ENCODE data around the gene FCGR3A.
"Not testable (repeated sequence)": the region's sequence is repeated elsewhere in the genome, so short reads cannot be mapped to it uniquely, and the experiment has no call there.

Gene FCGR3A

DNA sequence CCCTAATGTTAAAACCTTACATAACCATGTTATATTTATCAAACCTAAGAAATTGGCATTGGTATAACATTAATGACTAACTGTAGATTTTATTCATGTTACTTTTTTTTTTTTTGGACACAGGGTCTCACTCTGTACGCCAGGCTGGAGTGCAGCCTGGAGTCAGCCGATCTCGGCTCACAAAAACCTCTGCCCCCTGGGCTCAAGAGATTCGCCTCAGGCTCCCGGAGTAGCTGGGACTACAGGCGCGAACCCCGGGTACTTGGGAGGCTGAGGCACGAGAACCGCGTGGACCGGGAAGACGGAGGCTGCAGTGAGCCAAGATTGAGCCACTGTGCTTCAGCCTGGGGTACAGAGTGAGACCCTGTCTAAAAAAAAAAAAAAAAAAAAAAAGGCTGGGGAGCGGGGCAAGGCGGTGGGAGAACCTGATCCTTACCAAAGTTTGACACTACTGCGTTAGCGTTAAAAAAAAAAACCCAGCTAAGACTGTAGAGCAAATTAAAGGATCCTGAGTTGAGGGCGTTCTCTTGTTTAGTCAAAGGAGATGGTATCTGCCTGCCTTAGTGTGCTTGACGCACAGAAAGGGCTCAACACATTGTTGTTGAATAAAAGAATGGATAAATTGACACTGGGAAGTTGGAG is 20.0 kb downstream of the FCGR3A start:
- DNase-seq: not testable (repeated sequence)

DNA sequence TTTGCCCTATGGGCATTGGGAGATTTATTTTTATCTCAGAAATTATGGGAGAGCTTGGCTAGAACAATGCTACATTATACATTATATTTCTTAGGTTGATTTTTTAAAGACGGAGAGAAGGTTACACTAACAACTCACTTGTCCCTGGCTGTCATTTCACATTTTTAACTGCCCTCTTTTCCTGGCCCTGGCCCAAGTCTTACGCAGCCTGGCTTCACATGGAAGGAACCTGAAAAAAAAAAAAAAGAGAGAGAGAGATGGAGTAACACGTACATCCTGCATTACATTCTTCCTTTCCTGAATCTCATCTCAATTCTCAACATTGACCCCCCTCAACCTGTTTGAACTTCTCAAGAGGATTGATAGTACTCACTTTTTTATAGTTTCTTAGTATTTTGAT is 21.1 kb downstream of the FCGR3A start:
- not testable (repeated sequence) for DNase-seq

DNA sequence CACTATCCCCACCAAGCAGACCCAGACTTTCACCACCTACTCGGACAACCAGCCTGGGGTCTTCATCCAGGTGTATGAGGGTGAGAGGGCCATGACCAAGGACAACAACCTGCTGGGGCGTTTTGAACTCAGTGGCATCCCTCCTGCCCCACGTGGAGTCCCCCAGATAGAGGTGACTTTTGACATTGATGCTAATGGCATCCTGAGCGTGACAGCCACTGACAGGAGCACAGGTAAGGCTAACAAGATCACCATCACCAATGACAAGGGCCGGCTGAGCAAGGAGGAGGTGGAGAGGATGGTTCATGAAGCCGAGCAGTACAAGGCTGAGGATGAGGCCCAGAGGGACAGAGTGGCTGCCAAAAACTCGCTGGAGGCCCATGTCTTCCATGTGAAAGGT is 23.7 kb downstream of the FCGR3A start:
- not testable (repeated sequence) for DNase-seq

DNA sequence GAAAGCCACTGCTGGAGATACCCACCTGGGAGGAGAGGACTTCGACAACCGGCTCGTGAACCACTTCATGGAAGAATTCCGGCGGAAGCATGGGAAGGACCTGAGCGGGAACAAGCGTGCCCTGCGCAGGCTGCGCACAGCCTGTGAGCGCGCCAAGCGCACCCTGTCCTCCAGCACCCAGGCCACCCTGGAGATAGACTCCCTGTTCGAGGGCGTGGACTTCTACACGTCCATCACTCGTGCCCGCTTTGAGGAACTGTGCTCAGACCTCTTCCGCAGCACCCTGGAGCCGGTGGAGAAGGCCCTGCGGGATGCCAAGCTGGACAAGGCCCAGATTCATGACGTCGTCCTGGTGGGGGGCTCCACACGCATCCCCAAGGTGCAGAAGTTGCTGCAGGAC is 24.3 kb downstream of the FCGR3A start:
- DNase-seq: not testable (repeated sequence)

DNA sequence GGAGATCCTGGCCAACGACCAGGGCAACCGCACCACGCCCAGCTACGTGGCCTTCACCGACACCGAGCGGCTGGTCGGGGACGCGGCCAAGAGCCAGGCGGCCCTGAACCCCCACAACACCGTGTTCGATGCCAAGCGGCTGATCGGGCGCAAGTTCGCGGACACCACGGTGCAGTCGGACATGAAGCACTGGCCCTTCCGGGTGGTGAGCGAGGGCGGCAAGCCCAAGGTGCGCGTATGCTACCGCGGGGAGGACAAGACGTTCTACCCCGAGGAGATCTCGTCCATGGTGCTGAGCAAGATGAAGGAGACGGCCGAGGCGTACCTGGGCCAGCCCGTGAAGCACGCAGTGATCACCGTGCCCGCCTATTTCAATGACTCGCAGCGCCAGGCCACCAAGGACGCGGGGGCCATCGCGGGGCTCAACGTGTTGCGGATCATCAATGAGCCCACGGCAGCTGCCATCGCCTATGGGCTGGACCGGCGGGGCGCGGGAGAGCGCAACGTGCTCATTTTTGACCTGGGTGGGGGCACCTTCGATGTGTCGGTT is 24.8 kb downstream of the FCGR3A start:
- DNase-seq: not testable (repeated sequence)

DNA sequence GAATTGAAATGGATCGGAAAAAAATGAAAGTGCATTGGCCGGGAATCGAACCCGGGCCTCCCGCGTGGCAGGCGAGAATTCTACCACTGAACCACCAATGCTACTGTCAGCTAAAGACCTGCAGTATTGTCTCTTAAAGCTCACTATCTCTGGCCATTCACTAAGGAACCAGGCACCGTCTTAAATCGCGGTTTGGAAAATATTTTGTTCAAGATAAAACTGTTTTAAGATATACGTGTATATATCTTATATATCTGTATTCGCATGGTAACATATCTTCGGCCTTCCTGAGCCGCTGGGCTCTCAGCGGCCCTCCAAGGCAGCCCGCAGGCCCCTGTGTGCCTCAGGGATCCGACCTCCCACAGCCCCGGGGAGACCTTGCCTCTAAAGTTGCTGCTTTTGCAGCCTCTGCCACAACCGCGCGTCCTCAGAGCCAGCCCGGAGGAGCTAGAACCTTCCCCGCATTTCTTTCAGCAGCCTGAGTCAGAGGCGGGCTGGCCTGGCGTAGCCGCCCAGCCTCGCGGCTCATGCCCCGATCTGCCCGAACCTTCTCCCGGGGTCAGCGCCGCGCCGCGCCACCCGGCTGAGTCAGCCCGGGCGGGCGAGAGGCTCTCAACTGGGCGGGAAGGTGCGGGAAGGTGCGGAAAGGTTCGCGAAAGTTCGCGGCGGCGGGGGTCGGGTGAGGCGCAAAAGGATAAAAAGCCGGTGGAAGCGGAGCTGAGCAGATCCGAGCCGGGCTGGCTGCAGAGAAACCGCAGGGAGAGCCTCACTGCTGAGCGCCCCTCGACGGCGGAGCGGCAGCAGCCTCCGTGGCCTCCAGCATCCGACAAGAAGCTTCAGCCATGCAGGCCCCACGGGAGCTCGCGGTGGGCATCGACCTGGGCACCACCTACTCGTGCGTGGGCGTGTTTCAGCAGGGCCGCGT is 25.5 kb downstream of the FCGR3A start, which contains the start of gene HSPA6:
Gene HSPA6 (plus strand): TSS at position 724 of the 925 bp plus-strand sequence. CDS start 119 bp downstream, at position 843.
- peak; percentile 68 for DNase-seq

DNA sequence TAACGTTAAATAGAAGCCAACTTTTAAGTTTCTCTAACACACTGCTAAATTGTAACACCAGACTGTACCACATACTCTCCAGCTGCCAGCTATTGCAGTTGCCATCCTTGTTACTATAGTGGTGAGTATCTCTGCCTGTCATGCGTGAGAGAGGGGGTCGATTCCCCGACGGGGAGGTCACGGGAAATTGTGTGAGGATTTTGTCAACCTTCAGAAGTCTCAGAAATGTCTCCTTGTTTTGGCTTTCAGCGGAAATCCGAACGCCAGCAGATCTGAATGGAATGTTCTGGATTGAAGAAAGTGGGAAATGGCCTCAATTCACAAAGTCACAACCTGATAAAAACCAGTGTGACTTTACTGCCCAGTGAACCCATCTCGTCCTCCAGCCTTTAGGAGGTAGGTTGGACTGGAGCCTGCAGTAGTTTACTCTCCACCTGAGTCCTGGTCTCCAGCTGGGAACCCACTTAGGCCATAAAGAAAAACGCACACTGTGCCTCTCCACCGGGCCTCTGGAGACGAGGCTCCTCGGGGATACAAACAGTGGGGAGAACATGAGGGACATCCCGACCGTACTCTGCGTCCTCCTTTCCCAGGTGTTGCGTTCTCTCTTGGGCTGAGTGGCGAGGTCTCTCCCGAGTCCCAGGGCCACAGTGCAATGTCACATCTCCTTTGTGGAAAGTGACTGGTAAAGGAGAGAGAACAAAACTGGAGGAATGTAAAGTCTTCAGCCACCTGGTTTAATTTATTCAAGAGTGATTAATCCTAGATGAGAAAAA is 26.4 kb downstream of the FCGR3A start:
- DNase-seq: not testable (repeated sequence)

DNA sequence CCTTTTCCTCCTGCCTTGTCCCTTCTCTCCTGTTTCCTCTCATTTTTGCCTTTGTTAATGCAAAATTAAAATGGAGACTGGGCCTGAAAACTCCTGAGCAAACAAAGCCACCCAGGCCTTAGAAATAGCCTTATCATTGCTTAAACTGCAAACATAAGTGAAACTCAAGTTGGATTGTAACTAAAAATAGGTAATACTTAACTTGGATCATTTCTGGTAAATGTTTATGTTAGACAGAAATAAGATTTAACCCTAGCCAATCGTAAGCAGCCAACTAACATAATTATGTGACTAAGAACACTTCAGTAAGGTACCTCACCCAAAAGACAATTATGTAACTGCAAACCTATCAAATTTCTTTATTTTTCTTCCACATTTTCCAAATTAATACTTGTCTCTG is 35.7 kb downstream of the FCGR3A start:
- DNase-seq: peak; percentile 18

DNA sequence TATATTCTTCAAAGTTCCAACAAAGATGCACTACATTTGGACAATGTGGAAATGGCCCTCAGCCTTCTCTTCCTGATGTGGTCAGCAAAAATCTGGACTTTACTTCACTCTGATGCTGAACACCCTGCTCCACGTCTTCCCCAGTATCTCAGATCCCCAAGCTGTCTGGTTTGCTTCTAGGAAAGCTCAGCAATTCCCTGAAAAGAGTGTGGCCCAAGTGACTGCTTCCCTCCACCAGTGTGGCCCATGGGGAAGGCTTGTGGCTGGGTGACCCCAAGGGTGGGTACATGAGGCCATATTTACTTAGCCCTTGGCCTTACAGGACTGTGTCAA is 36.2 kb downstream of the FCGR3A start:
- DNase-seq: not testable (repeated sequence)

DNA sequence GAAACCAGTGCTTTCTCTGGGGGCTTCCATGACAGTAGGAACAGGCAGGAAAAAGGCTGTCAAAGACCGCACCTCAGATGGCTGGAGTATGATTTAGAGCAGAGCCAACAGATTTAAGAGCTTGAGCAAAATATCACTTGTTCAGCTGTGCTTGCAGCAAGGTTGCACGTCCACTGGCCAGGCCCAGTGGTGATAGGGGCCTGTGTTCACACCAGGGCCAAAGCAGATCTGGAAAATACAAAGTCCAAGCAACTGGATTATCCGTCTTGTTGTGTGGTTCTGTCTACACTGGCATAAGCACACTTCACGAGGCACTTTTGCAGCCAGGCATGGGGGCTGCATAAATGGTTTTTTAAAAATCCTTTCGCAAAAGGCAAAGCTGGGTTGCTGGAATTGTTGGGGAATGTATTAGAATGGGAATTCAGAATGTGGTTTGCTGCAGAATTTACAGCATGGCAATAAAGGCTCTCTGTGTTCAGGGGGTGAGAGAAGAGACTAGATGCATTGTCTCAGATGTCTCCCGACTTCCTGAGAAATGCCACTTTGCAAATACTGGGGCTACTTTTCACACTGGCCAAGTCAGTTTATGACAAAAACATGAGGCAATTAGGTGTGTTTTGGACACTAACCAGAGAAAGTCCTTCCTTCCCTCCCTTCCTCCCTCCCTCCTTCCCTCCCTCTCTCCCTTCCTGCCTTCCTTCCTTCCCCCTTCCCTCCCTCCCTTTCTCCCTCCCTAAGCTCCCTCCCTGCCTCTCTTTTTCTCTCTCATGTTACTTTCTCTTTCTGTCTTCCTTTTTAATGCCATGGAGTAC is 36.8 kb downstream of the FCGR3A start:
- DNase-seq: not testable (repeated sequence)

DNA sequence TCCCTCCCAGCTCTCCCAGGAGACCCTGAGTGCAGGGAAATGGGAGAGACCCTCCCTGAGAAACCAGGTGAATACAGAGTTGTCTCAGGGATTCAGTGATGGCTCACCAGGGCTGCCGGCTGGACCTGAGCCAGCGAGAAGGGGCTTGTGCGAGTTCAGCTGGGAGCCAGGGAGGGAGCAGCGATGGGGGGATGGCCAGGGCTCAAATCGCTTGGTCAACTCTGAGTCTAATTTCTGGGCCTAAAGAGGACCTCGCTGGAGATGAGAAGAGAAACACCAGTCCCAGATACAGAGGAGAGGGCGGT is 37.9 kb downstream of the FCGR3A start:
- DNase-seq: no peak

DNA sequence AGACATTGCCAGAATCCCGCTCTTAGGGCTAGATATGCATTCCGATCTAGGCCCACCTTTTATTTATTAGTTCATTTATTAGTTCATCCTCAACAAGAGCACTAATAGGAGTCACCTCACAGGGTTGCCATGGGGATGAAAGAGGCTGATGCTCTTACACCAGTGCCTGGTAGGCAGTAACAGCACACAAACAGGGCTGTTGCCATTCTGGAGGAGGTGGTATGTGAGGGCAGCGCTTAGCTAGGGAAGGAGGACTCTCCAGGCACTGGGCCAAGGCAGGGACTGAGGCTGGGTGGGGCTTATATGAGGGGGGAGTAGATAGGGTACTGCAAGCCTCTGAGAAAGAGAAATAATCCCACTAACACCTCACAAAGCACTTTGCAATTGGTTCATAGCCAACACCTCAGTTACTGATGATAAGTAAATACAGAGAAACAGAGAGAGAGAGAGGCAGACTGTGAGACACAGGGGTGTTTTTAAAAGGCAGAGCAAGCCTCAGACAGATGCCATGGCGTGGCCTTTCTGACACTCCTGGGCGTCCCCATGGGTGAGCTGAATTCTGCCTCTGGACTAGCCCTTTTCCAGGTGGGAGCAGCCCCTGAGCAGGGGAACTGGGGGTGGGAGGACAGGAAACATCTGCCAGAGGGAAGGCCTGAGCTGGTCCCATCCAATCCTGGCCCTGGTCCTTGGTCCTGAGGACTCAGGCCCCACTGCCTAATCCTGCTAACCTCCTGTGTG is 38.4 kb downstream of the FCGR3A start:
- DNase-seq: no peak

DNA sequence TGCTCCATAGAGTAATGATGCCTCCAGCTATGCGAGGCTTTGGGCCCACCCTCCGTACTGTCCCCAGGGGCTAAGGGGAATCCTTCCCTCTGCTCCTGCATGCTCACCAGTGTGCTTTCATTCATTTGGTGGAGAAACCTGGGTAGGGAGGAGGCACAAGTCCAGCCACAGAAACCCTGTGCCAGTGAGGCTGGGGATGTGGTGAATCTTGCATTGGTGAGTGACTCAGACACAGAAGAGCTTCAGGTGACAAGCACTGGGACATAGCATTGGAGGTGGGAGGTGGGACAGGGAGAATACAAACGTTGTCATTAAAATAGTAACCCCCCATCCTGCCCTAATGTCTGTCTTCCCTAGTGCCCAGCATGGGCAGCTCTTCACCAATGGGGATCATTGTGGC is 39.1 kb downstream of the FCGR3A start:
- no peak for DNase-seq

DNA sequence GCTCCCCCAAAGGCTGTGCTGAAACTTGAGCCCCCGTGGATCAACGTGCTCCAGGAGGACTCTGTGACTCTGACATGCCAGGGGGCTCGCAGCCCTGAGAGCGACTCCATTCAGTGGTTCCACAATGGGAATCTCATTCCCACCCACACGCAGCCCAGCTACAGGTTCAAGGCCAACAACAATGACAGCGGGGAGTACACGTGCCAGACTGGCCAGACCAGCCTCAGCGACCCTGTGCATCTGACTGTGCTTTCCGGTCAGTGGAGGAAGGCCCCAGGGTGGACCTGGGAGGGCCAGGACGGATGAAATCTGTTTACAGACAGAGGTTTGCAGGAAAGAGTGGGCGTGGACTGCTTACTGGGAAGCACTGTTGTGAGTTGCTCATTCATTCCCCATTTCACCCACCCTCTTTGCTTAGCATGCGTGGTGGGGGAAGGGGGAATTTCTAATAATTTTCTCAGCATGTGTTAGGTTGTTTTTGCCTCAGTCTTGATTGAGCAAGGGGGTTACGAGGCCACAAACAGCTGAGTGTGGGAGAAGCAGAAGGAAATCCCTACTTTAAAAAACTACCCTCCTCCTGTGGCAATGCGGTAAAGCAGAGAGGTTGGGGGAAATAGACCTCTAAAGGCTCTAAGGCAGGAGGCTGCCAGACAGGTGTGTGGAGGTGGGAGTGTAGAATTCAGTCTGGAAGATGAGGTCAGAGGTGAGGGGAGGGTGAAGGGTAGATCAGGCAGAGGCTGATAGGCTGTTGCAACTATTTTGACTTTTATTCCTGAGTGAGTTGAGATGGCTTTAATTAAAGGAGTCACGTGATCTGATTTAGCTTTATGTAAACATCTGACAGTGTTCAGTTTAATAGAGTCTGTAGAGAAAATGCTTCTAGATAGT is 43.0 kb downstream of the FCGR3A start:
- no peak for DNase-seq

DNA sequence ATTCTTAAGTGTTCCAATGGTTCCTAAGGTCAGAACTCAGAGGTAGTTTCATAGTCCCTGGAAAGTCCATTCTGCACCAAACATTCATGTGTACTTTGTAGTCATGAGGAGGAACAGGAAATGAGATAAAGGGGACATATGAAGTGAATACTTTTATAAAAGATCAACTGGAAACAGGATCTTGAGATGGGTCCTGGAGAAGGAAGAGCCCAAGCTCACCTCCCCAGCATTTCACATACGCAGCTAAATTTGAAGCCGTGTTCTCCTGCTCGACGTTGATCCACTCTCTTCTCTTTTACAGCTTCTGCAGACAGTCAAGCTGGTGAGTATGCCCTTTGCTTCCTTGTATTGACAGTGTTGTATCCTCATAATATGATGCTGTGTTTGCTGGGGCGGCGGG is 43.9 kb downstream of the FCGR3A start:
- DNase-seq: no peak

DNA sequence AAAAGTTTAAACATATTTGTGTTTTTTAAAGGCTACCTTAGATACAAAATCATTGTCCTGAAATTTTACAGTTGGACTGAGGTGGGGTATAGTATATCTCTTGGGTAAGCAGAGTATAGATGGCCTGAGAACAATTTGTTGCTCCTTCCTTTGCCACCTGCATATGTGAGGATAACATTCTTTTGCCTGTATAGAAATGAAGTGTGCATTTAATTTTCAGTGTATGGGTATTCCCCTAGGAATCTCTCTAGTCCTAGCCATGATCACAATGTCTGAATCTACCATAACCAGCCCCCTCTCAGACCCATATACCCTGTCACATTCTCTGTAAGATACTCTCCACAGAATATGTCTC is 46.2 kb downstream of the FCGR3A start:
- no peak for DNase-seq

DNA sequence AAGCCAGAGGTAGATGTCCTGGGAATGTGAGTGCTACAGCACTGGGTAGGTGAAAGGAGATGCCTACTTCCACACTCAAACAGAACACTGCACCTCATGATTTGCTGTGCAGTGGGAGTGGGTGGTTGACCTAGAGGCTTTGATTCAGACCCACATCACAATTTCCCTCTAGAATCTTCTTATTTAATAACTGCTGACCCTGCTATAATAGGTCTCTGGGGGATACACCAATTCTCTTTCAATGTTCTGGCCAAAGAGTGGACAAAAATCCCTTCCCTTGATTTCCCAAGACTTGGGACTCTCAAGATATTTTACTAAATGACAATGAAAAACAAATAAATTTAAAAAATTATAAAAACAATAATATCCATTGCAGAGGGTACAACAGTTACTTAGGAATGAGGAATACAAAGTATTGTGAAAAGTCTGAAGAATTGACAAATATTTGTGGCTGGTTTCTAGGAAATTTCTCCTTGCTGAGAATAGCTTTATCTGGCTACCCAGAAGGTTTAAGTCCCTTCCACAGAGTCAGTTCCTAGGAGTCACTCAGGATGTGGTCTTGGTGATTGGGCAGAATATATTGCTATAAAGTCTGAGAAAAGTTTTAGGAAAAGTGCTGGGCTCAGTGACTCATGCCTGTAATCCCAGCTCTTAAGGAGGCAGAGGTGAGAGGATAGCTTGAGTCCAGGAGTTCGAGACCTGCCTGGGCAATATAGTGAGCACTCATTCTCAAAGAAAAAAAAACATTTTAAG is 46.8 kb downstream of the FCGR3A start:
- DNase-seq: peak; percentile 33

DNA sequence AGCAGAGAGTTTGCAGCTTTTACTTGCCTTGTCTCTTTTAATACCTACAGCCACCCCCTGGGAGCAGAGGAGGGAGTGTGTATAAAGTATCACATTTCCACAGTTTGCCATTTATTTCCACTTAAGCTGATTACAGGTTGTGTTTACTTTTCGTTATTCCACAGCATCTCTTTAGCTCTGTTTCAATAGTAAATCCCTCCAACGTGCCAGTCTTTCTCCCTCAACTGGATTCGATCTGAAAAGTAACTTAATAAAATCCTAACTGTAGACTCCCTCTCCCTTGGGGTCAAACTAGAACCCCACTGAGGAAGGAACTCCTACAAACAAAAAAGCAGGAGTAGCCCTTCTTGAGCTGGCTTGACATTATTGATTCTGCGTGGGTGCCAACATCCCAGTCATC is 47.4 kb downstream of the FCGR3A start:
- no peak for DNase-seq

DNA sequence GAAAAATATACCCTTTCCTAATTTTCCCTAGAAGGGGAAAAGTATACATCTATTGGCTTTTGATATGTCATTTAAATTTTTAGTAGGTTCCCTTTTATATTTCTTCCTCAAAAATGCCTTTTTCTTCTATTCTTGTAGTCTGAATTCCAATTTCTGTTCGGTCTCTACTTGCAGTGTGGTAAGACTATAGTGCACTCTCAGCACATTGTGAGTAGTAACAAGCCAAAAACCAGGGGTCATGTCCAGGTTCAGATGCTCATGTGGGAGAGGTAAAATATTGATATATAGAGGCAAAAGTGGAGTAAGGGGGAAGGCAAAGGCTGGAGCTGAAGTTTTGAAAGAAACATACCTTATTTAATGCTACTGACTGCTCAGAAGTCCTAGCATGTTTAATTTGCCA is 48.4 kb downstream of the FCGR3A start:
- DNase-seq: no peak

Measured in HCEC 1CT (cell line).